Measurements from ENCODE around the gene NENF. TPM values are rescaled to one million over a fixed set of nuclear protein-coding genes. Genes with fewer than 3 reads are reported as not detected.

The NENF gene
- total RNA-seq, 1 donor from 2014 or later = 88.2 TPM

DNA sequence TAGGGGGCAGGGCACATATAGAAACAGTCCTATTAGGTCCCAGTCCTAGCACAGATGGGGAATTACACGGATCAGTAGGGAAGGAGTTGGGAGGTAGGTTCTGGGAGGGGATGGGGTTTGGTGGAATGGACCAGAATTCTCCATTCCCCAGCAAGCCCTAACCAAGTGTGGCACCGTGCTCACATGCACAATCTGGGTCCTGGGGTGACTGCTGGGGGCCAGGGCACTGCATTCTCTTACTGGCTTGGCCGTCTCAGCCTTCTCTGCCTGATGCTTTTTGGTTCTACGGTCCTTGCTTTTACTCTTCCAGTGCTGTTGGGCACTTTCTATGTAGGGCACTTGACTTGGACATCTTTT lies 53.9 kb downstream of the NENF start:
- no peak overlapping the region for H3K27ac ChIP-seq (ENCODE audit: low read depth, low read length)
- no peaks in the 10 kb centered on the region for H3K36me3 ChIP-seq (ENCODE audit: control insufficient read depth in 3 of 3, insufficient read depth in 3 of 3, low read length in 3 of 3)
- no peak overlapping the region for H3K9ac ChIP-seq (ENCODE audit: low read depth in 1 of 3, low read length in 3 of 3)
- H3K4me1 ChIP-seq (ENCODE audit: control insufficient read depth in 3 of 3, insufficient read depth in 3 of 3, low read length in 3 of 3) = peaks cover 6 to 14% (median 11%) of the 10 kb centered on the region in 3 donors
- no peaks in the 10 kb centered on the region for H3K9me3 ChIP-seq (ENCODE audit: control insufficient read depth in 3 of 3, low read length in 3 of 3)
- H3K4me3 ChIP-seq (ENCODE audit: low read length in 3 of 3) = no peak overlapping the region
- H3K27me3 ChIP-seq (ENCODE audit: control insufficient read depth in 3 of 3, insufficient read depth in 3 of 3, low read length in 3 of 3) = peaks cover 0 to 2% (median 0%) of the 10 kb centered on the region in 3 donors

GRCh38 chr1:212487286-212487685 lies 54.6 kb downstream of the NENF start:
- H3K9ac ChIP-seq (ENCODE audit: low read depth in 1 of 3, low read length in 3 of 3) = no peak overlapping the region
- H3K9me3 ChIP-seq (ENCODE audit: control insufficient read depth in 3 of 3, low read length in 3 of 3) = no peaks in the 10 kb centered on the region
- H3K36me3 ChIP-seq (ENCODE audit: control insufficient read depth in 3 of 3, insufficient read depth in 3 of 3, low read length in 3 of 3) = no peaks in the 10 kb centered on the region
- H3K4me1 ChIP-seq (ENCODE audit: control insufficient read depth in 3 of 3, insufficient read depth in 3 of 3, low read length in 3 of 3) = peaks cover 6 to 14% (median 11%) of the 10 kb centered on the region in 3 donors
- peaks cover 0 to 2% (median 0%) of the 10 kb centered on the region in 3 donors for H3K27me3 ChIP-seq (ENCODE audit: control insufficient read depth in 3 of 3, insufficient read depth in 3 of 3, low read length in 3 of 3)
- no peak overlapping the region for H3K4me3 ChIP-seq (ENCODE audit: low read length in 3 of 3)
- H3K27ac ChIP-seq (ENCODE audit: low read depth, low read length) = no peak overlapping the region

DNA sequence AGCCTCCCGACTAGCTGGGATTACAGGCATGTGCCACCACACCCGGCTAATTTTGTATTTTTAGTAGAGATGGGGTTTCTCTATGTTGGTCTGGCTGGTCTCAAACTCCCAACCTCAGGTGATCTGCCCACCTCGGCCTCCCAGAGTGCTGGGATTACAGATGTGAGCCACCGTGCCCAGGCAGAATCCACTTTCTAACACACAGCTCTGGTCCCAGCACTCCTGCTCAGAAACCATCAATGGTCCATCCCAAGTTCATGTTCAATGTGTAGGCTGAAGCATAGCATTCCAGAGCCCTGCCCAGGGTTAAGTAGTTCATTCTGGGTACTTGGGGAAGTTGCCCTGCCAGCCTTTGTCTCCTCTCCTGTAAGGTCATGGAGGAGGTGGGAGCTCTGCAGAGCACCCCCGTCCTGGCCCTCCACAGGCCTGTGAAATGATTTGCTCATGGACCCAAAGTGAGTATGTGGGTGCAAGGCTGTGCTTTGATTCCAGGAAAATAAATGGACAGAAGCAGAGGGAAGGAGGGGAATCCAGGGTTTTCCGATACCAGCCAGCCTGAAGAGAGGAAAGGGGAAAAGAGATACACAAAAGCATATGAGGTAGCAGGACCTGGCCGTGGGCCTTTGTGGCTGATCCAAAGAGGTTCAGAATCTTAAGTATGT lies 55.2 kb downstream of the NENF start:
- no peak overlapping the region for H3K4me3 ChIP-seq (ENCODE audit: low read length in 3 of 3)
- H3K36me3 ChIP-seq (ENCODE audit: control insufficient read depth in 3 of 3, insufficient read depth in 3 of 3, low read length in 3 of 3) = no peaks in the 10 kb centered on the region
- peaks cover 0 to 2% (median 0%) of the 10 kb centered on the region in 3 donors for H3K27me3 ChIP-seq (ENCODE audit: control insufficient read depth in 3 of 3, insufficient read depth in 3 of 3, low read length in 3 of 3)
- H3K4me1 ChIP-seq (ENCODE audit: control insufficient read depth in 3 of 3, insufficient read depth in 3 of 3, low read length in 3 of 3) = peaks cover 6 to 12% (median 11%) of the 10 kb centered on the region in 3 donors
- H3K9me3 ChIP-seq (ENCODE audit: control insufficient read depth in 3 of 3, low read length in 3 of 3) = no peaks in the 10 kb centered on the region
- no peak overlapping the region for H3K9ac ChIP-seq (ENCODE audit: low read depth in 1 of 3, low read length in 3 of 3)
- H3K27ac ChIP-seq (ENCODE audit: low read depth, low read length) = peak overlapping the region; percentile 68

DNA sequence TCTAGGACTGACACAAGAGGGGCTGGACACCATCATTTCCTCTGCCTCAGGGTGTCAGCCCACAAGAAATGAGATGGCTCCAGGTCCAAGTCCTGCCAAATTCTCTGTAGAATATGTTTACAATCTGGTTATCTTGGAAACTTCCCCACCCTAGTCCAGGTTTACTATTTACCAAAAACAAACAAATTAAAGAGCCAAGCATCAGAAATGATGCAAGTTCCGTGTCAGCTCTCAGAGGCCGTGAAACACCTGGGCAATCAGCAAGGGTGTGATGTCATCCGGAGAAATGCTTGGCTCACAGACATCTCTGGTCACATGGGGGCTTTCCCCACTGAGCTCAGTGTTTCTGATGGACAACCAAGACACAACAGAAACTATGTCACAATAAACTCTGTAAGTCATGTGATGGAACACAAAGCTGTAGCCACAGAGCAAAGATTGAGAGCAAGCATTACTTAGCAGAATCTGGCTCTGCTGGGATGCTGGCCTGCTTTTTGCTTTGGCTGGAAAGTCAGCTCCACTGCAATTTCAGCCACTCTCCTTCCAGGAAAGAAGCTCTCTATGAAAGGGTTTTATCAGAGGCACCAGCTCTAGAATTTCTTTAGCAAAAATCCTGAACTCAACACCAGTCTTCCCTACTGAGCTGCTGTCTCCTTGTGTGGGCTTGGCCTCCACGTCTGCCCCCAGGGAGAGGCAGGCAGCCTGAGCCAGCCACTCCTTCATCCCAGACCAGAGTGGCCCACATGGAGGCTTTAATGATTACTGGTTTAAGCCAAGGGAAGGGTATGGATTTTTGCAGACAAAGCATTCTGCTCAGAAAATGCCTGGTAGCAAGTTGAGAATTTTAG lies 55.9 kb downstream of the NENF start:
- Histone ChIP-seq H3K4me1 (ENCODE audit: control insufficient read depth in 3 of 3, insufficient read depth in 3 of 3, low read length in 3 of 3) (peaks cover 6 to 11% (median 9%) of the 10 kb centered on the region in 3 donors), H3K4me3 (ENCODE audit: low read length in 3 of 3) (no peak overlapping the region), H3K9me3 (ENCODE audit: control insufficient read depth in 3 of 3, low read length in 3 of 3) (no peaks in the 10 kb centered on the region), H3K27ac (ENCODE audit: low read depth, low read length) (peak overlapping the region; percentile 68), H3K9ac (ENCODE audit: low read depth in 1 of 3, low read length in 3 of 3) (no peak overlapping the region), H3K36me3 (ENCODE audit: control insufficient read depth in 3 of 3, insufficient read depth in 3 of 3, low read length in 3 of 3) (no peaks in the 10 kb centered on the region), H3K27me3 (ENCODE audit: control insufficient read depth in 3 of 3, insufficient read depth in 3 of 3, low read length in 3 of 3) (peaks cover 0 to 2% (median 0%) of the 10 kb centered on the region in 3 donors)

- peaks cover 6 to 11% (median 9%) of the 10 kb centered on the region in 3 donors for H3K4me1 ChIP-seq (ENCODE audit: control insufficient read depth in 3 of 3, insufficient read depth in 3 of 3, low read length in 3 of 3)
- H3K36me3 ChIP-seq (ENCODE audit: control insufficient read depth in 3 of 3, insufficient read depth in 3 of 3, low read length in 3 of 3) = no peaks in the 10 kb centered on the region
- H3K4me3 ChIP-seq (ENCODE audit: low read length in 3 of 3) = no peak overlapping the region
- peaks cover 0 to 2% (median 0%) of the 10 kb centered on the region in 3 donors for H3K27me3 ChIP-seq (ENCODE audit: control insufficient read depth in 3 of 3, insufficient read depth in 3 of 3, low read length in 3 of 3)
- H3K9me3 ChIP-seq (ENCODE audit: control insufficient read depth in 3 of 3, low read length in 3 of 3) = no peaks in the 10 kb centered on the region
- H3K27ac ChIP-seq (ENCODE audit: low read depth, low read length) = peak overlapping the region; percentile 68
- no peak overlapping the region for H3K9ac ChIP-seq (ENCODE audit: low read depth in 1 of 3, low read length in 3 of 3)
Observed at GRCh38 chr1:212489284-212489859, 56.7 kb downstream of the NENF start.

GRCh38 chr1:212490276-212490675 lies 57.6 kb downstream of the NENF start:
- Histone ChIP-seq H3K9me3 (ENCODE audit: control insufficient read depth in 3 of 3, low read length in 3 of 3) (no peaks in the 10 kb centered on the region), H3K4me3 (ENCODE audit: low read length in 3 of 3) (no peak overlapping the region), H3K27ac (ENCODE audit: low read depth, low read length) (no peak overlapping the region), H3K36me3 (ENCODE audit: control insufficient read depth in 3 of 3, insufficient read depth in 3 of 3, low read length in 3 of 3) (no peaks in the 10 kb centered on the region), H3K27me3 (ENCODE audit: control insufficient read depth in 3 of 3, insufficient read depth in 3 of 3, low read length in 3 of 3) (peaks cover 0 to 2% (median 0%) of the 10 kb centered on the region in 3 donors), H3K9ac (ENCODE audit: low read depth in 1 of 3, low read length in 3 of 3) (no peak overlapping the region), H3K4me1 (ENCODE audit: control insufficient read depth in 3 of 3, insufficient read depth in 3 of 3, low read length in 3 of 3) (peaks cover 6 to 11% (median 9%) of the 10 kb centered on the region in 3 donors)

DNA sequence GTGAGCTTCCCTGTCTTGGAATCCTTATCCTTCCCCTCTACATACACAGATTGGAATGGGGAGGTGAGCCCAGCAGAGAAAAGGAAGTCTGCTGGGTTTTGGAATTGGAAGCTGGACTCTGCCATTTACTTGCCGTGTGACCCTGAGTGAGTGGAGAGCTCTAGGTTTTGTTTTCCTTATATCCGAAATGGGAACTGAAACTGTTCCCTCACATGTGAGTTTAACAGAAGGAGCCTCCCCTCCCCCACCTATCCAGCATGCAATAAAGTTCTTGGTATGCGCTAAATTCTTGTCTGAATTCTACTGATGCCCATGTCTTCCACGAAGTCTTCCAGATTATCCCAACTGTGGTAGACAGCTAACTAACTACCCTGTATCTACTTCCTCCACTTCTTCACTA lies 58.7 kb downstream of the NENF start:
- Histone ChIP-seq H3K27ac (ENCODE audit: low read depth, low read length) (no peak overlapping the region), H3K27me3 (ENCODE audit: control insufficient read depth in 3 of 3, insufficient read depth in 3 of 3, low read length in 3 of 3) (peaks cover 0 to 3% (median 0%) of the 10 kb centered on the region in 3 donors), H3K36me3 (ENCODE audit: control insufficient read depth in 3 of 3, insufficient read depth in 3 of 3, low read length in 3 of 3) (no peaks in the 10 kb centered on the region), H3K9ac (ENCODE audit: low read depth in 1 of 3, low read length in 3 of 3) (no peak overlapping the region), H3K4me1 (ENCODE audit: control insufficient read depth in 3 of 3, insufficient read depth in 3 of 3, low read length in 3 of 3) (peaks cover 6 to 11% (median 6%) of the 10 kb centered on the region in 3 donors), H3K9me3 (ENCODE audit: control insufficient read depth in 3 of 3, low read length in 3 of 3) (no peaks in the 10 kb centered on the region), H3K4me3 (ENCODE audit: low read length in 3 of 3) (no peak overlapping the region)

Other genes with a start within 250 kb of the NENF start
- 29.2 TPM for gene PPP2R5A, start 147.5 kb upstream of the NENF start, total RNA-seq
- gene PACC1, start 18.0 kb upstream of the NENF start, total RNA-seq = 5.7 TPM
- 4.7 TPM for gene ATF3, start 175.8 kb downstream of the NENF start, total RNA-seq

Measured in skeletal muscle tissue (tissue), 4 donors.